Measurements from ENCODE around the gene CAPZA2. TPM values are rescaled to one million over a fixed set of nuclear protein-coding genes. Genes with fewer than 3 reads are reported as not detected.

CAPZA2 gene
- total RNA-seq, 1 experiment from 2014 or later, result 57.7 TPM

GRCh38 chr7:116902867-116903266, 40.5 kb downstream of the CAPZA2 start:
- DNase-seq (no peak), ATAC-seq (no peak)
- Histone ChIP-seq H4K20me1 (ENCODE audit: low read length) (no peaks in the 10 kb centered on the region), H3K27me3 (ENCODE audit: low read length) (no peaks in the 10 kb centered on the region), H3K4me3 (ENCODE audit: low read length) (no peak overlapping the region), H3K9me3 (ENCODE audit: low read length) (no peaks in the 10 kb centered on the region), H3K9ac (ENCODE audit: low read length) (no peak overlapping the region), H3K36me3 (ENCODE audit: low read depth, low read length) (peaks cover 20% of the 10 kb centered on the region), H3K79me2 (ENCODE audit: low read length) (0 out of 2 replicates have a peak, but pooled peaks cover 3% of the 10 kb centered on the region), H3K4me1 (ENCODE audit: insufficient read depth, low read length) (no peaks in the 10 kb centered on the region), H3K9me2 (replicated peaks; ENCODE audit: low read length) (no peaks in the 10 kb centered on the region), H3K4me2 (ENCODE audit: low read length) (no peak overlapping the region), H2AFZ (ENCODE audit: low read length) (no peak overlapping the region), H3K27ac (ENCODE audit: low read length) (no peak overlapping the region), H3F3A (ENCODE audit: low read length, unreplicated experiment) (no peaks in the 10 kb centered on the region)
- POLR2A ChIA-PET (ENCODE audit: unreplicated experiment), result no interaction called here
- CTCF ChIA-PET, result no interaction called here
- BruUV-seq (replicated peaks), result no TSS peak
- intact Hi-C loops (cut with micrococcal nuclease), result no loop called here
- no peak for TF ChIP-seq CTCF (conservative IDR thresholded peaks at IDR 0.05; ENCODE audit: low read depth, low read length)
- no peak for TF ChIP-seq EZH2phosphoT487 (IDR thresholded peaks at IDR 0.05; ENCODE audit: borderline replicate concordance, low read length)
- no peak for TF ChIP-seq EZH2 (IDR thresholded peaks at IDR 0.05; ENCODE audit: low read length, unreplicated experiment)

DNA sequence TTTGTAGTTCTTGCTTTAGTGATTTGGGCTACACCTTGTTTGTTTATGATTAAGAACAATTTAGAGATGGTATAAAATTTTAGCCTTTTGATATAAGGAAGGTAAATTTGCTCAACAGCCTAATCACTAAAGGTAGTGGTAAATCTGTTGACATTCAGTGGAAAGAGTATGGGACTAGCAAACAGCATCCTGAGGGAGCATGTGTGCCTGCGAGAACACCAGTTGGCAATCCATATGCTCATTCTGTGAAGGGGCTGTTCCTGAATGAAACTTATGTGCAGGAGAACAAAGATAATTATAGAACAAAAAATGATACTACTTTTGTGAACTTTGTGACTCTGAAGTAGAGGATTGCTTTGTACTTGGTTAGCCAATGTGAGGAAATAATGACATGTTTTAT, 44.0 kb downstream of the CAPZA2 start:
- TF ChIP-seq EZH2 (IDR thresholded peaks at IDR 0.05; ENCODE audit: low read length, unreplicated experiment), result no peak
- TF ChIP-seq EZH2phosphoT487 (IDR thresholded peaks at IDR 0.05; ENCODE audit: borderline replicate concordance, low read length), result no peak
- TF ChIP-seq CTCF (conservative IDR thresholded peaks at IDR 0.05; ENCODE audit: low read depth, low read length), result no peak
- ATAC-seq, result no peak
- Histone ChIP-seq H3K27me3 (ENCODE audit: low read length) (no peaks in the 10 kb centered on the region), H2AFZ (ENCODE audit: low read length) (no peak overlapping the region), H3K4me3 (ENCODE audit: low read length) (no peak overlapping the region), H4K20me1 (ENCODE audit: low read length) (no peaks in the 10 kb centered on the region), H3K9me2 (replicated peaks; ENCODE audit: low read length) (no peaks in the 10 kb centered on the region), H3K4me2 (ENCODE audit: low read length) (no peak overlapping the region), H3K27ac (ENCODE audit: low read length) (no peak overlapping the region), H3K9me3 (ENCODE audit: low read length) (no peaks in the 10 kb centered on the region), H3K36me3 (ENCODE audit: low read depth, low read length) (peaks cover 30% of the 10 kb centered on the region), H3K79me2 (ENCODE audit: low read length) (no peaks in the 10 kb centered on the region), H3K9ac (ENCODE audit: low read length) (no peak overlapping the region), H3K4me1 (ENCODE audit: insufficient read depth, low read length) (no peaks in the 10 kb centered on the region), H3F3A (ENCODE audit: low read length, unreplicated experiment) (no peaks in the 10 kb centered on the region)
- no TSS peak for BruUV-seq (replicated peaks)
- intact Hi-C loops (cut with micrococcal nuclease), result no loop called here
- ChIA-PET POLR2A (ENCODE audit: unreplicated experiment) (no interaction called here), CTCF (no interaction called here)
- DNase-seq, result no peak

DNA sequence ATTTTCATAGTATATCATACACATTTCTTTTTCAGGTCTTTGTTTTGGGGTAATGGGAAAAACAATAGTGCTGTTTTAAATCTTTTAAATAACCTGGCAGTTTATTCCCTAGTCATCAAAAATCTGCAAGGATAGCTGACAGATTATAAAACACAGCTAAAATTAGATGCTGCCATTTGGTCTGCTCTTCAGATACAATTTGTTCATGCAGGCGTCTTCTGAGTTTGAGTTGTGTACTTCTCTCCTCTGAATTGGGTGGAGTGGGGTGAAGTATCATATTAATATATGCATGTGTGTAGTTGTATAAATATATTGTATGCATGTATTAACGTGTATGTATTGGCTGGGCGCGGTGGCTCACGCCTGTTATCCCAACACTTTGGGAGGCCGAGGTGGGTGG, 48.0 kb downstream of the CAPZA2 start:
- ChIA-PET POLR2A (ENCODE audit: unreplicated experiment) (interaction anchor here (0.5 kb wide), 1 partner anchor 33 kb away, joined by 3 read pairs; no protein-coding TSS in a partner anchor), CTCF (no interaction called here)
- intact Hi-C loops (cut with micrococcal nuclease), result no loop called here
- no peak overlapping the region for H3K27ac ChIP-seq (ENCODE audit: low read length)
- no peaks in the 10 kb centered on the region for H3F3A ChIP-seq (ENCODE audit: low read length, unreplicated experiment)
- no peaks in the 10 kb centered on the region for H3K79me2 ChIP-seq (ENCODE audit: low read length)
- no peaks in the 10 kb centered on the region for H3K9me3 ChIP-seq (ENCODE audit: low read length)
- ATAC-seq, result no peak
- TF ChIP-seq CTCF (conservative IDR thresholded peaks at IDR 0.05; ENCODE audit: low read depth, low read length), result no peak
- no peak for TF ChIP-seq EZH2 (IDR thresholded peaks at IDR 0.05; ENCODE audit: low read length, unreplicated experiment)
- no peak for TF ChIP-seq EZH2phosphoT487 (IDR thresholded peaks at IDR 0.05; ENCODE audit: borderline replicate concordance, low read length)
- no peak overlapping the region for H3K4me3 ChIP-seq (ENCODE audit: low read length)
- H3K9ac ChIP-seq (ENCODE audit: low read length), result no peak overlapping the region
- no peak overlapping the region for H3K4me2 ChIP-seq (ENCODE audit: low read length)
- no TSS peak for BruUV-seq (replicated peaks)
- no peak overlapping the region for H2AFZ ChIP-seq (ENCODE audit: low read length)
- no peaks in the 10 kb centered on the region for H3K4me1 ChIP-seq (ENCODE audit: insufficient read depth, low read length)
- no peaks in the 10 kb centered on the region for H4K20me1 ChIP-seq (ENCODE audit: low read length)
- no peak for DNase-seq
- H3K9me2 ChIP-seq (replicated peaks; ENCODE audit: low read length), result no peaks in the 10 kb centered on the region
- H3K27me3 ChIP-seq (ENCODE audit: low read length), result no peaks in the 10 kb centered on the region
- peaks cover 39% of the 10 kb centered on the region for H3K36me3 ChIP-seq (ENCODE audit: low read depth, low read length)
